Kidney (tissue), 14 donors: Measurements from ENCODE around the gene IMMP2L. TPM values are rescaled to one million over a fixed set of nuclear protein-coding genes. Genes with fewer than 3 reads are reported as not detected.
"Not testable (repeated sequence)": the region's sequence is repeated elsewhere in the genome, so short reads cannot be mapped to it uniquely, and the experiment has no call there.

Experiments used
- DNase-seq, 5 donors: peaks; one replicate each; pipeline ENCODE4 v3.0.0-alpha.2; 2013 to 2020
- FAIRE-seq: peaks from 2 replicates; lab custom pipeline; 2012; peaks lifted over from hg19 to GRCh38; lab: Jason Lieb, UNC
- H3K27ac ChIP-seq, 2 donors: one replicate each; pipeline ENCODE4 v1.7.0; 2013; ENCODE audit warnings: low read depth in 2 of 2, low read length in 2 of 2, inconsistent platforms in 1 of 2
- H3K27me3 ChIP-seq: one replicate; pipeline ENCODE4 v1.7.1; 2013; ENCODE audit warnings: low read length, inconsistent platforms; ENCODE audit not compliant: control insufficient read depth, insufficient read depth
- H3K36me3 ChIP-seq, 3 donors: one replicate each; pipeline versions ENCODE4 v1.7.0 to v1.7.1; 2013; ENCODE audit warnings: low read length in 3 of 3, control low read depth in 1 of 3, inconsistent platforms in 1 of 3; ENCODE audit not compliant: insufficient read depth in 3 of 3, control insufficient read depth in 2 of 3
- H3K4me1 ChIP-seq, 3 donors: one replicate each; pipeline versions ENCODE4 v1.7.0 to v1.7.1; 2013; ENCODE audit warnings: low read length in 3 of 3, inconsistent platforms in 1 of 3, low read depth in 1 of 3; ENCODE audit not compliant: control insufficient read depth in 2 of 3, insufficient read depth in 2 of 3
- H3K4me3 ChIP-seq, 3 donors: one replicate each; pipeline versions ENCODE4 v1.7.0 to v1.8.1; 2013; ENCODE audit warnings: low read length in 3 of 3, control low read depth in 1 of 3, inconsistent platforms in 1 of 3
- H3K9ac ChIP-seq, 3 donors: one replicate each; pipeline versions ENCODE4 v1.7.0 to v1.7.1; 2013; ENCODE audit warnings: low read length in 3 of 3, control low read depth in 1 of 3, inconsistent platforms in 1 of 3
- H3K9me3 ChIP-seq, 3 donors: one replicate each; pipeline versions ENCODE4 v1.7.0 to v1.7.1; 2013; ENCODE audit warnings: low read length in 3 of 3, control low read depth in 1 of 3, inconsistent platforms in 1 of 3; ENCODE audit not compliant: control insufficient read depth in 2 of 3, insufficient read depth in 1 of 3
- CTCF ChIP-seq: IDR thresholded peaks from 3 replicates; pipeline ENCODE4 v1.5.1; 2012; ENCODE audit warnings: mild to moderate bottlenecking, moderate library complexity, borderline replicate concordance; ENCODE audit not compliant: insufficient read depth; ENCODE audit errors: extremely low read depth
- intact Hi-C: fragments of 100-400 bp; cut with DNase I; formaldehyde crosslinking; loops from one replicate; pipeline ENCODE4 v1.11.1; 2022
- polyA plus RNA-seq: library from polyadenylated mRNA; stranded (reverse); fragments of 350-450 nt; fragmentation: Illumina TruSeq; extraction: RNeasy Lipid Tissue Mini Kit (QIAGEN cat#74804); gene quantifications from one replicate; pipeline ENCODE4 v1.2.3, GENCODE V29; 2014; ENCODE audit warnings: low read depth, low replicate concordance; ENCODE audit not compliant: insufficient read depth
- total RNA-seq: library from RNA; stranded (reverse); fragmentation: NEBNext Ultra II Directional; extraction: Animal tissue kit (Norgen Biotek cat#: 25700); gene quantifications from one replicate; pipeline ENCODE4 v1.2.1, GENCODE V29; 2021
- donor health status: control.
- donor health status: control.
- donor health status: control.
- donor health status: control.
- donor health status: control.
- donor health status: DM: yes; HTN: yes; CAD: no.
- donor health status: Normal renal cell carcinoma (clear cell type).

IMMP2L gene
- total and polyA plus RNA-seq, 2 donors from 2014 or later: 46.4 to 52.1 TPM

DNA sequence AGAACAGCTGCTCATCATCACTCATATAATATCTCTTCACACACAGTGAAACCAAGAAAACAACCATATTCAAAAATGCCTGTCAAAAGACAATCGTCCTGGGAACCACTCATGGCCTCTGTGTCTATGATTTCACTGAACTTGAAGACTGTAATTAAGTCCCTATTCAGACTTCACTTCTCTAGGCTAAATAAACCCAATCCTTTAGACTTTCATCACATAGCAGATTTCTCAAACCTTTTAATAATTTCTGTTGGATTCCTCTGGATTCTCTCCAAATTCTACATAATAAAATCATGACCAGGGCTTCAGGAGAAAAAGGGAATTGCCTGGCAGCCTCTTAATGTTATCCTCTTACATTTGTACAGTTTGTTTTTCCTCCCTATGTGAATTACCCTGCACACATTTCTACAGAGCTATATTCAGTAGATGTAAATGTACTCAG is 270.2 kb downstream of the IMMP2L start:
- no peaks in the 10 kb centered on the region for H3K4me1 ChIP-seq
- H3K27me3 ChIP-seq: no peaks in the 10 kb centered on the region
- FAIRE-seq (no peak), DNase-seq (peak in 2 of 5 donors; percentile 3 to 8)
- H3K36me3 ChIP-seq: no peaks in the 10 kb centered on the region
- H3K9me3 ChIP-seq: no peaks in the 10 kb centered on the region
- intact Hi-C loops: no loop called here
- H3K4me3 ChIP-seq: no peak overlapping the region
- no peak overlapping the region for H3K27ac ChIP-seq
- no peak overlapping the region for H3K9ac ChIP-seq
- TF ChIP-seq CTCF: no peak

DNA sequence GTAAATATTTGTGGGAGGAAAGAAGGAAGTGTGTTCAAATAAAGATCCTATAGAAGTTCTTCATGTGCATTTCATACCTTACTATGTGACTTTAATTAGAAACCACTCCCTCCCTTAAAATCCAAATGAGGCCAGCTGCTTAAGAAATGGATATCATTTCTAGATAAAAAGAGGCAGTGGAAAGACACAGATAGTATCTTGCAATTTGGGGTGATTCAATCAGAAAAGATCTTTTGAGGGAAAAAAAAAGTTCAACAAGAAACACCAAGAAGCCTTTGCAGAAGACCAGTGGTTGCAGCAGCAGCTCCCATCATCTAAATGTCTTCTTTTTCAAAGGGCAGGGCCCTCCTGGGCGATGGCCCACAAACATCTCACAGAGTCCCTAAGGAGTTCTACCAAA is 271.3 kb downstream of the IMMP2L start:
- no peaks in the 10 kb centered on the region for H3K4me1 ChIP-seq
- no peaks in the 10 kb centered on the region for H3K9me3 ChIP-seq
- TF ChIP-seq CTCF: no peak
- H3K9ac ChIP-seq: no peak overlapping the region
- DNase-seq (no peak), FAIRE-seq (no peak)
- no peaks in the 10 kb centered on the region for H3K36me3 ChIP-seq
- H3K27ac ChIP-seq: no peak overlapping the region
- intact Hi-C loops: no loop called here
- no peaks in the 10 kb centered on the region for H3K27me3 ChIP-seq
- H3K4me3 ChIP-seq: no peak overlapping the region

- Histone ChIP-seq H3K9ac (no peak overlapping the region), H3K36me3 (no peaks in the 10 kb centered on the region), H3K27ac (no peak overlapping the region), H3K27me3 (no peaks in the 10 kb centered on the region), H3K4me3 (no peak overlapping the region), H3K9me3 (no peaks in the 10 kb centered on the region), H3K4me1 (no peaks in the 10 kb centered on the region)
- intact Hi-C loops: no loop called here
- no peak for TF ChIP-seq CTCF
- DNase-seq (no peak), FAIRE-seq (no peak)
Observed at GRCh38 chr7:111290419-111290818, 271.9 kb downstream of the IMMP2L start.

DNA sequence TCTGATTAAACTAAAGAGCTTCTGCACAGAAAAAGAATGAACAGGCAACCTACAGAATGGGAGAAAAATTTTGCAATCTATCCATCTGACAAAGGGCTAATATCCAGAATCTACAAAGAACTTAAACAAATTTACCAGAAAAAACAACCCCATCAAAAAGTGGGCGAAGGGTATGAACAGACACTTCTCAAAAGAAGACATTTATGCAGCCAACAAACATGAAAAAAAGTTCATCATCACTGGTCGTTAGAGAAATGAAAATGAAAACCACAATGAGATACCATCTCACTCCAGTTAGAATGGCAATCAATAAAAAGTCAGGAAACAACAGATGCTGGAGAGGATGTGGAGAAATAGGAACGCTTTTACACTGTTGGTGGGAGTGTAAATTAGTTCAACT is 273.9 kb downstream of the IMMP2L start:
- H3K4me1 ChIP-seq, intact Hi-C loops, H3K4me3 ChIP-seq, H3K9ac ChIP-seq, DNase-seq, FAIRE-seq, H3K9me3 ChIP-seq, H3K36me3 ChIP-seq, H3K27me3 ChIP-seq, H3K27ac ChIP-seq: not testable (repeated sequence)
